Peyer's patch (tissue), 4 donors: ENCODE results near the gene RPS21. TPM values are rescaled to one million over a fixed set of nuclear protein-coding genes. Genes with fewer than 3 reads are reported as not detected.
A peak's percentile ranks its signal among the peaks of the same experiment; 100 is the strongest.

Experiments used
- DNase-seq, 3 donors: peaks; one replicate each; pipeline ENCODE4 v3.0.0-alpha.2; 2017 to 2019
- H3K27ac ChIP-seq, 4 donors: fragments of 200-600 bp; sonication (generic); one replicate each; pipeline ENCODE4 v1.5.1; 2016 to 2019
- H3K27me3 ChIP-seq, 2 donors: fragments of 200-600 bp; sonication (generic); one replicate each; pipeline ENCODE4 v1.5.1; 2019
- H3K36me3 ChIP-seq, 3 donors: fragments of 200-600 bp; sonication (generic); one replicate each; pipeline ENCODE4 v1.5.1; 2016 to 2019
- H3K4me1 ChIP-seq, 4 donors: fragments of 200-600 bp; sonication (generic); one replicate each; pipeline ENCODE4 v1.5.1; 2016 to 2019
- H3K4me3 ChIP-seq, 4 donors: fragments of 200-600 bp; sonication (generic); 1 replicate in 3 of 4; 2 replicates in 1 of 4; pipeline ENCODE4 v1.5.1; 2016 to 2019; ENCODE audit warnings: mild to moderate bottlenecking in 1 of 4
- H3K9me3 ChIP-seq, 4 donors: fragments of 200-600 bp; sonication (generic); one replicate each; pipeline ENCODE4 v1.5.1; 2016 to 2019; ENCODE audit warnings: mild to moderate bottlenecking in 1 of 4
- CTCF ChIP-seq, 6 experiments: fragments of 450-650 bp in 4 of 6; fragments of 200-600 bp in 2 of 6; sonication (generic) in 1 of 6; IDR thresholded peaks; one replicate each; pipeline ENCODE4 v1.5.1; 2017 to 2019; ENCODE audit warnings: antibody characterized with exemption in 6 of 6, mild to moderate bottlenecking in 3 of 6, moderate library complexity in 1 of 6
- POLR2A ChIP-seq, 2 donors: fragments of 450-650 bp; IDR thresholded peaks; one replicate each; pipeline ENCODE4 v1.5.1; 2017; ENCODE audit warnings: antibody characterized with exemption in 2 of 2, mild to moderate bottlenecking in 2 of 2, moderate library complexity in 2 of 2
- total RNA-seq, 4 donors: library from RNA; depleted of rRNA; stranded (reverse); fragments of >200 nt; gene quantifications; one replicate each; pipeline ENCODE4 v1.1.0, GENCODE V29; 2016

Gene RPS21
- total RNA-seq, 4 donors from 2014 or later: 507 to 769 (median 622) TPM

GRCh38 chr20:62358171-62359042 lies 28.5 kb upstream of the RPS21 start:
- no peaks in the 10 kb centered on the region for H3K36me3 ChIP-seq
- peak overlapping the region; percentile 40 to 89 (median 70) for H3K27ac ChIP-seq
- H3K27me3 ChIP-seq: no peaks in the 10 kb centered on the region
- H3K4me3 ChIP-seq: no peak overlapping the region
- TF ChIP-seq POLR2A (IDR thresholded peaks at IDR 0.05) (no peak), CTCF (IDR thresholded peaks at IDR 0.05) (no peak)
- no peaks in the 10 kb centered on the region for H3K9me3 ChIP-seq
- peaks cover 0 to 75% (median 0%) of the 10 kb centered on the region in 4 donors for H3K4me1 ChIP-seq
- DNase-seq: no peak

- peak overlapping the region; percentile 17 to 89 (median 58) for H3K27ac ChIP-seq
- no peak overlapping the region for H3K4me3 ChIP-seq
- H3K27me3 ChIP-seq: no peaks in the 10 kb centered on the region
- H3K36me3 ChIP-seq: no peaks in the 10 kb centered on the region
- H3K9me3 ChIP-seq: no peaks in the 10 kb centered on the region
- H3K4me1 ChIP-seq: peaks cover 0 to 81% (median 0%) of the 10 kb centered on the region in 4 donors
- DNase-seq: no peak
- TF ChIP-seq POLR2A (IDR thresholded peaks at IDR 0.05) (no peak), CTCF (IDR thresholded peaks at IDR 0.05) (no peak)
Observed at GRCh38 chr20:62359043-62359490, 27.8 kb upstream of the RPS21 start.

- DNase-seq: no peak
- no peaks in the 10 kb centered on the region for H3K36me3 ChIP-seq
- peak overlapping the region in 3 of 4 donors; percentile 17 to 89 (median 77) for H3K27ac ChIP-seq
- no peaks in the 10 kb centered on the region for H3K27me3 ChIP-seq
- H3K4me3 ChIP-seq: no peak overlapping the region
- TF ChIP-seq POLR2A (IDR thresholded peaks at IDR 0.05): no peak
- TF ChIP-seq CTCF (IDR thresholded peaks at IDR 0.05): no peak
- H3K9me3 ChIP-seq: no peaks in the 10 kb centered on the region
- H3K4me1 ChIP-seq: peaks cover 0 to 83% (median 0%) of the 10 kb centered on the region in 4 donors
Observed at GRCh38 chr20:62359491-62360121, 27.3 kb upstream of the RPS21 start.

GRCh38 chr20:62360854-62361798 lies 25.8 kb upstream of the RPS21 start:
- peaks cover 0 to 77% (median 4%) of the 10 kb centered on the region in 4 donors for H3K4me1 ChIP-seq
- no peak for DNase-seq
- H3K36me3 ChIP-seq: no peaks in the 10 kb centered on the region
- TF ChIP-seq CTCF (IDR thresholded peaks at IDR 0.05): no peak
- no peak for TF ChIP-seq POLR2A (IDR thresholded peaks at IDR 0.05)
- no peaks in the 10 kb centered on the region for H3K27me3 ChIP-seq
- H3K9me3 ChIP-seq: no peaks in the 10 kb centered on the region
- peak overlapping the region in 3 of 4 donors; percentile 12 to 58 (median 39) for H3K27ac ChIP-seq
- H3K4me3 ChIP-seq: no peak overlapping the region
